HCEC 1CT (cell line): ENCODE results near the gene ARL17A.
"Not testable (repeated sequence)": the region's sequence is repeated elsewhere in the genome, so short reads cannot be mapped to it uniquely, and the experiment has no call there.

Source experiments
- DNase-seq: peaks from one replicate; pipeline ENCODE4 v3.0.0-alpha.2; 2017

Gene ARL17A

DNA sequence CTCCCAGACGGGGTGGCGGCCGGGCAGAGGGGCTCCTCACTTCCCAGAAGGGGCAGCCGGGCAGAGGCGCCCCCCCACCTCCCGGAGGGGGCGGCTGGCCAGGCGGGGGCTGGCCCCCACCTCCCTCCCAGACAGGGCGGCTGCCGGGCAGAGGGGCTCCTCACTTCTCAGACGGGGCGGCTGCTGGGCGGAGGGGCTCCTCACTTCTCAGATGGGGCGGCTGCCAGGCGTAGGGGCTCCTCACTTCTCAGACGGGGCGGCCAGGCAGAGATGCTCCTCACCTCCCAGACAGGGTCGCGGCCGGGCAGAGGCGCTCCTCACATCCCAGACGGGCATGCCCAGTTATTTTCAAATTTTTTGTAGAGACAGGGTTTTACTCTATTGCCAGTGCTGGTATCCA, 44.8 kb downstream of the ARL17A start:
- DNase-seq = not testable (repeated sequence)

DNA sequence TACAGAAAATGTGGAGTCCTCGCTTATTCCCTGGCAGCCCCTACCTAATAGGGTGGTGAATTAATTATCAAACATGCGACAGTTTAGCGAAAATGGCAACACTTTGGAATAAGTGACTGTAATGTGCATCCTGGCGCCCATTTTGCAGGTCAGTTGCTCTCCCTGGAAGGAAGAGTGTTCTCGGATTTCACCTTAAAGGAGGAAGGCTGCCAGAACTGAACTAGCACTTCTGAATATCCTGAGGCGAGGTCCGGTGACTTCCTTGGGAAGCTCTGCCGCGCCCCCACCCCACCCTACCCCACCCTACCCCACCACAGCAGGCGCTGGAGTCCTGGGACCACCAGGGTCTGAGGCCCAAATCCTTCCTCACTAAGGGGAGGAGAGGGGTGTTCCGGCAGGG, 67.3 kb downstream of the ARL17A start, which contains the start of gene LRRC37A2:
Gene LRRC37A2, plus strand, starts transcription at position 301 of the 400 bp plus-strand sequence. CDS start 245 bp downstream, outside the sequence.
- not testable (repeated sequence) for DNase-seq

- DNase-seq = not testable (repeated sequence)
These were observed 73.6 kb downstream of the ARL17A start for GRCh38 chr17:46505896-46506295.

GRCh38 chr17:46499437-46500139, 79.9 kb downstream of the ARL17A start:
- not testable (repeated sequence) for DNase-seq

GRCh38 chr17:46492021-46492420, 87.5 kb downstream of the ARL17A start:
- DNase-seq = not testable (repeated sequence)

DNA sequence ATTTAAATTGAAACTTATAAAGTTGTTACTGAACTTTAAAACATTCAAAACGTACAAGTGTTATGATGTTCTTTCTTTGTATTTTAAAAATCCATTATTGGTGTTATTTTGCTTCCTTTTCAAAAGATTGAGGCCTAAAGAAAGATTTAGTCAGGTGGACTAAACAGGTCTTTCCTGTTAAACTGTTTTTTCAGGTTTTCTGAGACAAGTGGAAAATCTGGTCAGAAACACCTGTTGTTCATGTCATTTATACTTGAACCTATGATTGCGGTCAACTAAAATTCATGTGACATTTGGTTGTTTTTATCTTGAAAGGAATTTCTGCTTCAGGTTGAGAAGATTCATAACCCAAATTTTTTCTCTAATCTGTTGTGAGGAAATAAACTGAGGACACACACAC, 98.2 kb downstream of the ARL17A start:
- not testable (repeated sequence) for DNase-seq

- not testable (repeated sequence) for DNase-seq
These were observed 100.7 kb downstream of the ARL17A start for GRCh38 chr17:46478823-46479222.

- not testable (repeated sequence) for DNase-seq
These were observed 103.9 kb downstream of the ARL17A start for GRCh38 chr17:46475583-46475982.

GRCh38 chr17:46474489-46474888, 105.0 kb downstream of the ARL17A start:
- DNase-seq = not testable (repeated sequence)

DNA sequence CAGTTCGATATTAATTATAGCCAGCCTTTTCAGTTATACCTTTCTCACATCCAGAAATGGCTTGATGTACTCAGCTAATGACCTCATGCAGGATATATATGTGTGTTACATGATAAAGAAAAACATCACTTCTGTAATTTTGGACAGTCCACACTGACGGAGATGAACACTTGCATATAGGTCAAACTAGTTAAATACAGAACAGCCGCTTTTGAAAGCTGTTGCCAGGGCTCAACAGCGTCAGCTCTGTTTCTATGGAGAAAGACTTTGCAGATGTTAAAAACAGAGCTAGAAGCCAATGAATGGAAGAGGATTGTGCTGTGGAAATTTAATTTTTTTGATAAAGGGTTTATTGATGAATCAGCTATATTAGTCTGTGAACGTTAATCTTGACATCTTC, 111.9 kb downstream of the ARL17A start:
- DNase-seq = not testable (repeated sequence)
